ENCODE results near the gene TCF3. TPM values are rescaled to one million over a fixed set of nuclear protein-coding genes. Genes with fewer than 3 reads are reported as not detected.

Gene TCF3
- total and polyA plus RNA-seq, 2 experiments from 2014 or later, result 76.7 to 125 TPM

DNA sequence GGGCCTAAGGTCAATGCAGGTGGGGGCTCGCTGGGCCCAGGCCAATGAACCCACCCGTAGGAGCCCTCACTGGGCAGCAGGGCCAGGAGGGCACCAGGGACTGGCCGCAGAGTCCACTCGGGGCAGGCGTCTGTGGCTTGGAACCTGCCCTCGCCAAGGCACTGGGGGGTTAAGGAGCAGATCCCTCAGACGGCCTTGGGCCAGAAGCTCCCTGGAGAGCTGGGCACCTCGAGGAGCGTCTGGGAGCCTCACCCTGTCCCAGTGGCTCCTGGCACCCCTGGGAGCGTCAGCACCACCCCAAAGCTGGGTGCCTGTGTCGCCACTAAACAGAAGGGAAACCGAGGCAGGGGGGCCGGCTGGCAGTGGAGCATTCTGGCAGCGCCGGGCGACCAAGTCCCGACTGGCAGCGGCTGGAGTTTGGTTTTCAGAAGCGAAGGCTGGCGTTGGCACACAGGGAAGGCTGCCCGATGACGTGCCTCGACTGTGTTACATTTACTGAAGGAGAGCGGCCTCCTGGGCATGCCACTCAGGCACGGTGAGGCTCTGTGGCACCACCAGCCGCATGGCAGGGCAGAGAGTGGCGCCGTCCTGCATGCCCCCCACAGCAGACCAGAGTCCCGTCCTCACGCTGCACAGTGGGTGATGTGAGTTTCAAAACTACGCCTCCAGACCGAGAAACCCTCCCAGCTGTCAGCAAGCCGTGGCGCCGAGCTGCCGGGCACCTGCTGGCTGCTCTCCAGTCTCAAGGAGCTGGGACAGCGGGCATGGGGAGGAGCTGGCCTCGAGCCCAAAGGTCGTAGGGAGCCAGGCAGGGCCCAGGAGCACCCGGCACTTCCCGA lies 75.1 kb downstream of the TCF3 start:
- H4K20me1 ChIP-seq (ENCODE audit: insufficient read depth, poor library complexity, severe bottlenecking), result peaks cover 4% of the 10 kb centered on the region
- H3K79me2 ChIP-seq, result no peaks in the 10 kb centered on the region
- no peaks in the 10 kb centered on the region for H3K9me3 ChIP-seq (ENCODE audit: low read depth)
- H3K27me3 ChIP-seq, result no peaks in the 10 kb centered on the region
- no peaks in the 10 kb centered on the region for H3K36me3 ChIP-seq (replicated peaks; ENCODE audit: insufficient read depth, low read depth)
- no peak overlapping the region for H3K27ac ChIP-seq
- no peak overlapping the region for H3K4me2 ChIP-seq
- no peak for TF ChIP-seq CTCF (IDR thresholded peaks at IDR 0.05; ENCODE audit: poor library complexity)
- TF ChIP-seq EZH2 (IDR thresholded peaks at IDR 0.05; ENCODE audit: borderline replicate concordance), result no peak
- no peak for TF ChIP-seq EZH2phosphoT487 (IDR thresholded peaks at IDR 0.05; ENCODE audit: low read depth, severe bottlenecking, unreplicated experiment)
- DNase-seq (ENCODE audit: low spot score), result no peak
- no peaks in the 10 kb centered on the region for H3K9me2 ChIP-seq (replicated peaks; ENCODE audit: insufficient read depth)
- no peak overlapping the region for H3K4me3 ChIP-seq
- no peak overlapping the region for H2AFZ ChIP-seq
- WGBS (ENCODE audit: low lambda C conversion rate, missing lambda C conversion rate), result 96% methylated on average over 41 of the region's 41 CpGs
- no peaks in the 10 kb centered on the region for H3K4me1 ChIP-seq (ENCODE audit: insufficient read depth)

DNA sequence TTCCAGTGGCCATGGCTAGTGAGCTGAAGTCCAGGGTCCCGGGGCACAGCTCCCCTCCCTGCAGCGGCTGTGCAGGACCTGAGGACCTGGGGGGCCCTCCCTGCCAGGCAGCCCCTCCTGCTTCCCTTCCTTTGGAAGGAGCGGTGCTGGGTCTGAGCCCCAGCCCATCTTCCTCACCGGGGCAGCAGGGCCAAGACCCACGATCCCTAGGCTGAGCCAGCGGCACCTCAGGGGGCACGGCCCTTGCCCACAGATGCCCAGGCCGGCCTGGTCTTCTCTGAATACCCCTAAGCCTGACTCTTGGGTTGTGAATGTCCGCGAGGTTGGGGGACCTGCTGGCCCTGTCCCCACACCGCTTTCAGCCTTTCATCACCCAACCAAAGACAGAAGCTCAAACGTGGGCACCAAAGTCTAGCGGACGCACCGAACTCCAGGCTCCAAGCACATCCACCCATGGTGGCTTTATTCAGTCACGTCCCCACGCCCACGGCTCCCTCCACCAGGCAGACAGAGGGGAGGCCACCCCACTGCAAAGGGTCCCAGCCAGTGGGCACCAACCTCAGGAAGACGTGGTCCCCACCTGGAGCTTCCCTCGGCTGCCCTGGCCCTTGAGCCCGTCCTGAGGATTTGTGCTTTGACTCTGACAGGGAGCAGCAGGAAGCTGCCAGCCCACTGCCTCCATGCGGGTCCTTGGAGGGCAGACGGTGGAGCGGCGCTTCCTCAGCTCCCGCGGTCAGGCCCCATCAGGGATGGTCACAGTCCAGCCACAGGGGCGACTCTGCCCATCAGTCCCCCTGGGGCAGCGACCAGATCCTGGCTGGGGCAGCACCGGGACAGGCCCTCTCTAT lies 75.9 kb downstream of the TCF3 start:
- no peaks in the 10 kb centered on the region for H3K36me3 ChIP-seq (replicated peaks; ENCODE audit: insufficient read depth, low read depth)
- 95% methylated on average over 30 of the region's 30 CpGs for WGBS (ENCODE audit: low lambda C conversion rate, missing lambda C conversion rate)

More for the DNA sequence above, 75.9 kb downstream of the TCF3 start:
- no peak overlapping the region for H3K27ac ChIP-seq
- no peak for DNase-seq (ENCODE audit: low spot score)
- H3K9me3 ChIP-seq (ENCODE audit: low read depth), result no peaks in the 10 kb centered on the region
- H3K4me3 ChIP-seq, result no peak overlapping the region
- H3K4me2 ChIP-seq, result no peak overlapping the region
- no peaks in the 10 kb centered on the region for H3K9me2 ChIP-seq (replicated peaks; ENCODE audit: insufficient read depth)
- TF ChIP-seq EZH2 (IDR thresholded peaks at IDR 0.05; ENCODE audit: borderline replicate concordance) (no peak), EZH2phosphoT487 (IDR thresholded peaks at IDR 0.05; ENCODE audit: low read depth, severe bottlenecking, unreplicated experiment) (no peak), CTCF (IDR thresholded peaks at IDR 0.05; ENCODE audit: poor library complexity) (no peak)
- no peaks in the 10 kb centered on the region for H3K27me3 ChIP-seq
- H3K4me1 ChIP-seq (ENCODE audit: insufficient read depth), result no peaks in the 10 kb centered on the region
- H3K79me2 ChIP-seq, result no peaks in the 10 kb centered on the region
- H2AFZ ChIP-seq, result no peak overlapping the region
- no peaks in the 10 kb centered on the region for H4K20me1 ChIP-seq (ENCODE audit: insufficient read depth, poor library complexity, severe bottlenecking)

Data from hepatocyte (in vitro differentiated cells).